Measurements from ENCODE around the gene NKG7. TPM values are rescaled to one million over a fixed set of nuclear protein-coding genes. Genes with fewer than 3 reads are reported as not detected.

The NKG7 gene
- total RNA-seq, 4 donors from 2014 or later, result 1.2 to 1.8 TPM; not detected in 2

DNA sequence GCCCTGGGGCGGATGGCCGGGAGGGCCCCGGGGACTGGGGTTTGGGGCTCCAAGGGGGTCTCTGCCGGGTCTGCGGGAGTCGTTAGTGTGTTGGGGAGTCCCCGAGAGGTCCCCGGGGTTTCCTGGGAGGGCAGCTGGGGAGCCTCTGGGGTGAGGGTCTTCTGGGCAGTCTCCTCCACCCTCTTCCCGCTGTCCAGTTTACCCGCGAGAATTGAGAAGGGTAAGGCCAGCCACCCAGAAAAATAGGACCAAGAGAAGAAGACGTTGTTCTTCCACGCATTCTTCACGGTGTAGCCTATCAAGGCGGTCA is 5.2 kb downstream of the NKG7 start:
- H3K27ac ChIP-seq, result peak overlapping the region; percentile 88 to 98 (median 94)
- no peak for DNase-seq
- H3K36me3 ChIP-seq, result no peaks in the 10 kb centered on the region
- TF ChIP-seq CTCF (IDR thresholded peaks at IDR 0.05) (no peak), POLR2A (IDR thresholded peaks at IDR 0.05) (peak; percentile 84 to 98)
- peaks cover 5 to 40% (median 11%) of the 10 kb centered on the region in 4 donors for H3K4me1 ChIP-seq
- H3K9me3 ChIP-seq, result no peaks in the 10 kb centered on the region
- no peaks in the 10 kb centered on the region for H3K27me3 ChIP-seq
- H3K4me3 ChIP-seq, result peak overlapping the region; percentile 72 to 94 (median 75)

DNA sequence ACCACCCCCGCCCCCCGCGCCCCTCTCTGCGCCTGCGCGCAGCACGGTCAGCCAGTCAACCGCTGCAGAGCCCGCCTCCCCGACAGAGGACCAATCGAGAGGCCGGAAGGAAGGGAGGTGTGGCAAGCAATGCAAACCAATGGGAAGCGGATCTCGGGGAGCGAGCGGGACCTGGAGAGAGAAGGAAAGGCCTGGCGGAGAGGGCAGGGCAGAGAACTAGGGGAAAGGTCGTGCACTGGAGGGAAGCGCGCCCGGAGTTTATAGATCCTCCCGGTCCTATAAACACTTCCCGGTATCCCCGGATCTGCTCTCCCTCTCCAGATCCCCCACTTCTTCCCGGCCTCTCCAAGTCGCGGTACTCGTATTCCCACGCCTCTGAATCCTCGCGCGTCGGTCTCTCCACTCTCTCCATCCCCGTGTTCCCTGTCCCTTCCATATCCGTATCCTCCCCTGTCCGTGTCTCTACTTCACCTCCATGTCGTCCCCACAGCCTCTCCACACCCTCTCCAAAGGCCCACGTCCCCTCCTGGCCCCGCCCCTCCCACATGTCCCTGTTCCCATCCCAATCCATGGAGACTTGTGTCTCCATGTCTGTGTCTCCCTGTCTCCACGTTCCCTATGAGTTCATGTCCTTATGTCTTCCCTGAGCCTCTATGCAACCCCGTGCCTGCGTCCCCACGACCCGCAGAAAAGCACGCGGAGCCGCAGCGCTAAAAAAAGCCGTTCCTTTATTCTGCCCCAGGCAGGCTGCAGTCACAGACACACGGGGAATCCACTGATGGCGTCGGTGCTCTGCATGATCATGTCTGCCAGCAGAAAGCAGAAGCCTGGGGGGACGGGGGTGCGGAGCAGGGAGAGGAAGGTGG is 5.8 kb downstream of the NKG7 start:
- Histone ChIP-seq H3K4me1 (peaks cover 5 to 40% (median 11%) of the 10 kb centered on the region in 4 donors), H3K9me3 (no peaks in the 10 kb centered on the region), H3K27ac (peak overlapping the region; percentile 88 to 98 (median 94)), H3K4me3 (peak overlapping the region; percentile 72 to 94 (median 75)), H3K27me3 (no peaks in the 10 kb centered on the region), H3K36me3 (no peaks in the 10 kb centered on the region)
- TF ChIP-seq POLR2A (IDR thresholded peaks at IDR 0.05), result peak; percentile 32 to 92
- no peak for TF ChIP-seq CTCF (IDR thresholded peaks at IDR 0.05)
- peak; percentile 98 to 99 (median 98) for DNase-seq

- TF ChIP-seq CTCF (IDR thresholded peaks at IDR 0.05), result no peak
- peak in 1 of 2 donors; percentile 34 for TF ChIP-seq POLR2A (IDR thresholded peaks at IDR 0.05)
- no peaks in the 10 kb centered on the region for H3K27me3 ChIP-seq
These were observed 6.5 kb downstream of the NKG7 start, which contains the start of gene ETFB for GRCh38 chr19:51365965-51366388. Gene ETFB (minus strand): TSS chr19:51366388. CDS start chr19:51366326, 62 bp downstream.

GRCh38 chr19:51365211-51365964 is 7.1 kb downstream of the NKG7 start:
- H3K36me3 ChIP-seq, result no peaks in the 10 kb centered on the region
- peak in 1 of 3 donors; percentile 60 for DNase-seq
- peak overlapping the region; percentile 72 to 94 (median 75) for H3K4me3 ChIP-seq
- peak overlapping the region; percentile 88 to 98 (median 94) for H3K27ac ChIP-seq
- H3K4me1 ChIP-seq, result peaks cover 5 to 40% (median 11%) of the 10 kb centered on the region in 4 donors
- H3K9me3 ChIP-seq, result no peaks in the 10 kb centered on the region
- no peaks in the 10 kb centered on the region for H3K27me3 ChIP-seq
- TF ChIP-seq POLR2A (IDR thresholded peaks at IDR 0.05) (peak in 1 of 2 donors; percentile 22), CTCF (IDR thresholded peaks at IDR 0.05) (no peak)

More at GRCh38 chr19:51365965-51366388, 6.5 kb downstream of the NKG7 start, which contains the start of gene ETFB:
- Histone ChIP-seq H3K4me3 (peak within 1 kb of the TSS; percentile 72 to 94 (median 75)), H3K4me1 (peaks cover 5 to 40% (median 11%) of the 10 kb centered on the region in 4 donors), H3K27ac (peak within 1 kb of the TSS; percentile 88 to 98 (median 94)), H3K9me3 (no peaks in the 10 kb centered on the region), H3K36me3 (no peaks in the 10 kb centered on the region)
- no peak for DNase-seq

DNA sequence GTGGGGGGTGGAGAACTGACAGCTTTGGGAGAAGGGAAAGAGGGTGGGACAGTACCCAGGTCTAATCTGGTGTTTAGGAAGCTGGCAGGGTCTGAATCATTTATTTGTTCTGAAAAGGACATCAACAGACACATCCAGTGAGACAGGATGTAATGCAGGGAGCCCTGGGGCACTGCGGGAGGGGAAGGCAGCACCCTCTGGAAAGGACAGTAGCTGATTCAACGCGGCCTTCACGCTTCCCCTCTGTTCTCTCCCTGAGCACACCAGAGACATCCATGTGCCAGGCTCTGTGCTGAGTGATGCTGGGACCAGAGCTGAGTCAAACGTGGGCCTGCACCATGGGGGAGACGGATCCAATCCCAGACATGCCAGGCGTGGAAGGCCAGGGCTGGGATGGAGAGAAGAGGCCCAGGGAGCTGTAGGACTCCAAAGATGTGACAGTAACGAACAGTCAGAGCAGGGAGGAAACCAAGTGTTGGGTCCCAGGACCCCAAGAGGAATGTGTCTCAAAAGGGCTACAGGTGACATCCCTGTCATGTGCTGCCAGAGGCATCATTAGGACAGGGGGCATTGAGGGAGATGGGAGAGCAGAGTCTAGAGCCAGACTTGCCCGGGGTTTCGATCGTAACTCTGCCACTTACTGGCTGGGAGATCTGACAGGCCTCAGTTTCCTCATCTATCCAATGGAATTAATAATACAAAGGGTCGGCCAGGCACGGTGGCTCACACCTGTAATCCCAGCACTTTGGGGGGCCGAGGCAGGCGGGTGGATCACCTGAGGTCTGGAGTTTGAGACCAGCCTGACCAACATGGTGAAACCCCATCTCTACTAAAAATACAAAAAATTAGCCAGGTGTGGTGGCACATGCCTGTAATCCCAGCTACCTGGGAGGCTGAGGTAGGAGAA is 8.0 kb downstream of the NKG7 start:
- Histone ChIP-seq H3K27ac (peak overlapping the region in 1 of 4 donors; percentile 85), H3K4me3 (peak overlapping the region in 2 of 4 donors; percentile 19 to 94), H3K27me3 (no peaks in the 10 kb centered on the region), H3K4me1 (peaks cover 5 to 40% (median 11%) of the 10 kb centered on the region in 4 donors), H3K9me3 (no peaks in the 10 kb centered on the region), H3K36me3 (no peaks in the 10 kb centered on the region)
- no peak for DNase-seq
- no peak for TF ChIP-seq CTCF (IDR thresholded peaks at IDR 0.05)
- TF ChIP-seq POLR2A (IDR thresholded peaks at IDR 0.05), result no peak
